ENCODE measurements around the gene BMPER. TPM values are rescaled to one million over a fixed set of nuclear protein-coding genes. Genes with fewer than 3 reads are reported as not detected.

The BMPER gene
- total RNA-seq, 6 donors from 2014 or later, result 2.5 to 15.6 (median 9.4) TPM

GRCh38 chr7:33873981-33874750, 31.2 kb upstream of the BMPER start:
- ATAC-seq (ENCODE audit: low FRiP score in 2 of 2), result peak in 1 of 2 donors; percentile 23
- Histone ChIP-seq H3K27ac (no peak overlapping the region), H3K27me3 (no peaks in the 10 kb centered on the region), H3K4me3 (no peak overlapping the region), H3K4me1 (no peaks in the 10 kb centered on the region), H3K36me3 (no peaks in the 10 kb centered on the region), H3K9me3 (no peaks in the 10 kb centered on the region)
- no peak for TF ChIP-seq POLR2A (IDR thresholded peaks at IDR 0.05)
- TF ChIP-seq, protein P1, sequence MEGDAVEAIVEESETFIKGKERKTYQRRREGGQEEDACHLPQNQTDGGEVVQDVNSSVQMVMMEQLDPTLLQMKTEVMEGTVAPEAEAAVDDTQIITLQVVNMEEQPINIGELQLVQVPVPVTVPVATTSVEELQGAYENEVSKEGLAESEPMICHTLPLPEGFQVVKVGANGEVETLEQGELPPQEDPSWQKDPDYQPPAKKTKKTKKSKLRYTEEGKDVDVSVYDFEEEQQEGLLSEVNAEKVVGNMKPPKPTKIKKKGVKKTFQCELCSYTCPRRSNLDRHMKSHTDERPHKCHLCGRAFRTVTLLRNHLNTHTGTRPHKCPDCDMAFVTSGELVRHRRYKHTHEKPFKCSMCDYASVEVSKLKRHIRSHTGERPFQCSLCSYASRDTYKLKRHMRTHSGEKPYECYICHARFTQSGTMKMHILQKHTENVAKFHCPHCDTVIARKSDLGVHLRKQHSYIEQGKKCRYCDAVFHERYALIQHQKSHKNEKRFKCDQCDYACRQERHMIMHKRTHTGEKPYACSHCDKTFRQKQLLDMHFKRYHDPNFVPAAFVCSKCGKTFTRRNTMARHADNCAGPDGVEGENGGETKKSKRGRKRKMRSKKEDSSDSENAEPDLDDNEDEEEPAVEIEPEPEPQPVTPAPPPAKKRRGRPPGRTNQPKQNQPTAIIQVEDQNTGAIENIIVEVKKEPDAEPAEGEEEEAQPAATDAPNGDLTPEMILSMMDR (IDR thresholded peaks at IDR 0.05), result no peak
- no peak for TF ChIP-seq POLR2AphosphoS5 (IDR thresholded peaks at IDR 0.05)
- no peak for TF ChIP-seq EP300 (IDR thresholded peaks at IDR 0.05)
- WGBS, 2 donors, result 68% methylated on average over 4 of the region's 4 CpGs
- DNase-seq, result no peak

DNA sequence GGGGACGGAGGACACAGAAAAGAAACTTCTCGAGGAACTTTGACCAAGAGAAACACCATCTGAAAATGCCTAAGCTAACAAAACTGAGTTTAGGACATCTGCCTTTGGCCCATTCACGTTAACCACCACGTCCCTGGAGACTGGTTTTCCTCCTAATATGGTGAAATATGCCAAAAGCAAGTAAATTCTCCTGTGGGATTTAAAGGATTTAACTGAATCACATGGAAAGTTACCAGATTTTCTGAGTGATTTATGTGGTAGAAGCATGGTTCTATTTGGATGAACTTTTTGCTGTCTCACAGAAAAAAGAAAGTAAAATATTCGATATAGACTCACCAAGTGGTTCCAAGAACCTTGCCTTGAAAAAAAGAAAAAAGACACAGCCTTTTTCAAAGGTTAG, 30.4 kb upstream of the BMPER start:
- H3K9me3 ChIP-seq, result no peaks in the 10 kb centered on the region
- H3K27ac ChIP-seq, result no peak overlapping the region
- TF ChIP-seq, protein P1 (IDR thresholded peaks at IDR 0.05), result no peak
- TF ChIP-seq POLR2A (IDR thresholded peaks at IDR 0.05) (no peak), EP300 (IDR thresholded peaks at IDR 0.05) (no peak), POLR2AphosphoS5 (IDR thresholded peaks at IDR 0.05) (no peak)
- DNase-seq (no peak), ATAC-seq (ENCODE audit: low FRiP score in 2 of 2) (peak in 1 of 2 donors; percentile 57)
- H3K27me3 ChIP-seq, result no peaks in the 10 kb centered on the region
- H3K4me1 ChIP-seq, result no peaks in the 10 kb centered on the region
- 65 to 76% methylated on average over 5 of the region's 5 CpGs for WGBS, 2 donors
- H3K36me3 ChIP-seq, result no peaks in the 10 kb centered on the region
- H3K4me3 ChIP-seq, result no peak overlapping the region

GRCh38 chr7:33876596-33877274, 28.6 kb upstream of the BMPER start:
- Histone ChIP-seq H3K4me1 (no peaks in the 10 kb centered on the region), H3K27ac (no peak overlapping the region), H3K9me3 (no peaks in the 10 kb centered on the region), H3K27me3 (no peaks in the 10 kb centered on the region), H3K4me3 (no peak overlapping the region), H3K36me3 (no peaks in the 10 kb centered on the region)
- 52 to 72% methylated on average over 3 of the region's 3 CpGs for WGBS, 2 donors
- no peak for TF ChIP-seq EP300 (IDR thresholded peaks at IDR 0.05)
- no peak for TF ChIP-seq POLR2A (IDR thresholded peaks at IDR 0.05)
- TF ChIP-seq, protein P1 (IDR thresholded peaks at IDR 0.05), result no peak
- TF ChIP-seq POLR2AphosphoS5 (IDR thresholded peaks at IDR 0.05), result no peak
- DNase-seq, result no peak
- no peak for ATAC-seq (ENCODE audit: low FRiP score in 2 of 2)

- no peaks in the 10 kb centered on the region for H3K4me1 ChIP-seq
Measured at GRCh38 chr7:33880787-33881186, 24.6 kb upstream of the BMPER start.

More at GRCh38 chr7:33880787-33881186, 24.6 kb upstream of the BMPER start:
- TF ChIP-seq POLR2AphosphoS5 (IDR thresholded peaks at IDR 0.05) (no peak), POLR2A (IDR thresholded peaks at IDR 0.05) (no peak), EP300 (IDR thresholded peaks at IDR 0.05) (no peak)
- TF ChIP-seq, protein P1 (IDR thresholded peaks at IDR 0.05), result no peak
- Histone ChIP-seq H3K27ac (no peak overlapping the region), H3K4me3 (no peak overlapping the region), H3K9me3 (no peaks in the 10 kb centered on the region), H3K27me3 (no peaks in the 10 kb centered on the region), H3K36me3 (no peaks in the 10 kb centered on the region)
- no peak for ATAC-seq (ENCODE audit: low FRiP score in 2 of 2)
- DNase-seq, result no peak

Measured in upper lobe of left lung (tissue), 6 donors.